ENCODE data around the gene BCAS4.

The BCAS4 gene

DNA sequence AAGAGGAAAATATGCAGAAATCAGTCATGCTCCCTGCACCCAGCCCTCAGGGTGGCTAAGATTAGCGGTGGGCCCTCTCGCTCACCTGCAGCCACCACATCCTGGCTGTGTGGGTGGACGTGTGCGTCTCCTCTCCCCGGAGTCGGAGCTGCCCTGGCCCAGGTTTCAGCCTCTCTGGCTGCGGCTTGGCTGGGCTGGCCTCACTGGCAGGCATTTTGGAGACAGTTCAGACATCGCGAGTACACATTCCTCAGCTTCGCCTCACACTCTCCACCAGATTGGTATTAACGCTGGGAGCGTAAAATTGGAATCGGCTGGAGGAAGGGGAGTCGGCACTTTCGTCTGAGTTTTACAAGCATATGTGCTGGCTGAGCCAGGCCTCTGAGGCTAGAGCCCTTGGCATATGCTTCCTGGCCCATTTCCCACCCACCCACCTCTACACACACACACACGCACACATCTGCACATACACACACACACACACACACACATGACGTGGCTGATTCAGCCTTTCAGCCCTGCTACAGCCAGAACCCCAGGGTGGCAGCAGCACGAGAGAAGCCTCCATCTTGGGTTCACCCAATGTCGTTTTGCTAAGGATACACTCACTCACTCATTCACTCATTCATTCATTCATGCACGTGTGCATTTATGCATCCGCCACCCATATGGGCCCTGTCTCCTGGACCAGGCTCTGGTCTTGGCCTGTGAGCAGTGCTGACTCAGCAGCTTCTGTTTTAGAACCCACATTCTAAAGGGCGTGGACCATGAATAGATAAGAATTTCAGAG, 42.9 kb downstream of the BCAS4 start:
- DNase-seq (ENCODE audit: low spot score): peak; percentile 60
- in situ Hi-C loops (cut with MboI; ENCODE audit: low pct_unique_long_range_greater_than_20kb, low sequenced_read_pairs, unreplicated experiment): no loop called here
- TF ChIP-seq, protein P1, sequence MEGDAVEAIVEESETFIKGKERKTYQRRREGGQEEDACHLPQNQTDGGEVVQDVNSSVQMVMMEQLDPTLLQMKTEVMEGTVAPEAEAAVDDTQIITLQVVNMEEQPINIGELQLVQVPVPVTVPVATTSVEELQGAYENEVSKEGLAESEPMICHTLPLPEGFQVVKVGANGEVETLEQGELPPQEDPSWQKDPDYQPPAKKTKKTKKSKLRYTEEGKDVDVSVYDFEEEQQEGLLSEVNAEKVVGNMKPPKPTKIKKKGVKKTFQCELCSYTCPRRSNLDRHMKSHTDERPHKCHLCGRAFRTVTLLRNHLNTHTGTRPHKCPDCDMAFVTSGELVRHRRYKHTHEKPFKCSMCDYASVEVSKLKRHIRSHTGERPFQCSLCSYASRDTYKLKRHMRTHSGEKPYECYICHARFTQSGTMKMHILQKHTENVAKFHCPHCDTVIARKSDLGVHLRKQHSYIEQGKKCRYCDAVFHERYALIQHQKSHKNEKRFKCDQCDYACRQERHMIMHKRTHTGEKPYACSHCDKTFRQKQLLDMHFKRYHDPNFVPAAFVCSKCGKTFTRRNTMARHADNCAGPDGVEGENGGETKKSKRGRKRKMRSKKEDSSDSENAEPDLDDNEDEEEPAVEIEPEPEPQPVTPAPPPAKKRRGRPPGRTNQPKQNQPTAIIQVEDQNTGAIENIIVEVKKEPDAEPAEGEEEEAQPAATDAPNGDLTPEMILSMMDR (IDR thresholded peaks at IDR 0.05; ENCODE audit: extremely low read depth, insufficient read depth, missing control alignments): no peak

DNA sequence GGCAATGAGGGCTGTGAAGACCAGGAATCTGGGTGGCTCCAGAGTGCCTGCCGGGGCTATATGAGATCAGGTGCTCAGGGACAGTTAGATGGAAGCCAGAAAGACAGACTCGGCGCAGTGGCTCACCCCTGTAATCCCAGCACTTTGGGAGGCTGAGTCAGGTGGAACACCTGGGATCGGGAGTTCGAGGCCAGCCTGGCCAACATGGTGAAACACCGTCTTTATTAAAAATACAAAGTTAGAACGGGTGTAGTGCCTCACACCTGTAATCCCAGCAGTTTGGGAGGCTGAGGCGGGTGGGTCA, 43.4 kb downstream of the BCAS4 start:
- no peak for DNase-seq (ENCODE audit: low spot score)
- TF ChIP-seq, protein P1 (IDR thresholded peaks at IDR 0.05; ENCODE audit: extremely low read depth, insufficient read depth, missing control alignments): no peak
- in situ Hi-C loops (cut with MboI; ENCODE audit: low pct_unique_long_range_greater_than_20kb, low sequenced_read_pairs, unreplicated experiment): no loop called here

DNA sequence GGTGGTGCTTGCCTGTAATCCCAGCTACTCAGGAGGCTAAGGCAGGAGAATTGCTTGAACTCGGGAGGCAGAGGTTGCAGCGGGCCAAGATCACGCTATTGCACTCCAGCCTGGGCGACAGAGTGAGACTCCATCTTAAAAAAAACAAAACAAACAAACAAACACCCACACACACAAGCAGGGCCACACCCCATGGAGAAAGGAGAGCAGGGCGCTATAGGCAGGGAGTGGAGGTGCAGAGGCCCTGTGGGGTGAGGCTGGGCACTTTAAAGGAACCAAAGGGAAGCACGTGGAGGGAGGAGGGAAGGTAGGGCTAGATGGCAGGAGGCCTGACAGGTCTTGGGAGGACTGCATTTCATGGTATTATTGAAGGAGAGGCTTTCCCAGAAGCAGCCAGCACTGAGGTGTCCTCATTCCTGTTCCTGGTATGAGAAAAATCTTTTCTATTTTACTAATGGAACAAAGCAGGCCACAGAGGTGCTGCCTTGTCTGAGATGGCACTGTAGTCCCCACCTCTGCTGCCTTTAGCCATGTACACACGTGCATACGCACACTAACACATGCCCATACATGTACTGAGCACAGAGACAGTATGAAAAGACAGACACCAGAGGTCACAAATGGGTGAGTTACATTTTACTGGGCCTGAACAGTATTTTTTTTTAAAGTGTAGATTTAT, 44.0 kb downstream of the BCAS4 start:
- in situ Hi-C loops (cut with MboI; ENCODE audit: low pct_unique_long_range_greater_than_20kb, low sequenced_read_pairs, unreplicated experiment): no loop called here
- DNase-seq (ENCODE audit: low spot score): no peak
- TF ChIP-seq, protein P1 (IDR thresholded peaks at IDR 0.05; ENCODE audit: extremely low read depth, insufficient read depth, missing control alignments): no peak

DNA sequence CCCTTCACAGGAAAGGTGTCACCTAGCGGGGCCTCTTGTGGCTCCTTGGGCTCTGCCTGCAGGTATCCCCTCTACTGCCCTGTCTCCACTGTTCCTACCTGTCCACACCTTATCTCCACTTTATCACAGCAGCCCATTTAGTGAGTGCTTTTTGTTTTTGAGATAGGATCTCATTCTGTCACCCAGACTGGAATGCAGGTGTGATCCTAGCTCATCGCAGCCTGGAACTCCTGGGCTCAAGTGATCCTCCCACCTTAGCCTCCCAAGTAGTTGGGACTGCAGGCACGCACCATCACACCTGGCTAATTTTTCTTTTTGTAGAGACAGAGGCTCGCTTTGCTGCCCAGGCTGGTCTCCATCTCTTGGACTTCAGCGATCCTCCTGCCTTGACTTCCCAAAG, 48.0 kb downstream of the BCAS4 start:
- TF ChIP-seq, protein P1 (IDR thresholded peaks at IDR 0.05; ENCODE audit: extremely low read depth, insufficient read depth, missing control alignments): no peak
- in situ Hi-C loops (cut with MboI; ENCODE audit: low pct_unique_long_range_greater_than_20kb, low sequenced_read_pairs, unreplicated experiment): no loop called here
- DNase-seq (ENCODE audit: low spot score): no peak

DNA sequence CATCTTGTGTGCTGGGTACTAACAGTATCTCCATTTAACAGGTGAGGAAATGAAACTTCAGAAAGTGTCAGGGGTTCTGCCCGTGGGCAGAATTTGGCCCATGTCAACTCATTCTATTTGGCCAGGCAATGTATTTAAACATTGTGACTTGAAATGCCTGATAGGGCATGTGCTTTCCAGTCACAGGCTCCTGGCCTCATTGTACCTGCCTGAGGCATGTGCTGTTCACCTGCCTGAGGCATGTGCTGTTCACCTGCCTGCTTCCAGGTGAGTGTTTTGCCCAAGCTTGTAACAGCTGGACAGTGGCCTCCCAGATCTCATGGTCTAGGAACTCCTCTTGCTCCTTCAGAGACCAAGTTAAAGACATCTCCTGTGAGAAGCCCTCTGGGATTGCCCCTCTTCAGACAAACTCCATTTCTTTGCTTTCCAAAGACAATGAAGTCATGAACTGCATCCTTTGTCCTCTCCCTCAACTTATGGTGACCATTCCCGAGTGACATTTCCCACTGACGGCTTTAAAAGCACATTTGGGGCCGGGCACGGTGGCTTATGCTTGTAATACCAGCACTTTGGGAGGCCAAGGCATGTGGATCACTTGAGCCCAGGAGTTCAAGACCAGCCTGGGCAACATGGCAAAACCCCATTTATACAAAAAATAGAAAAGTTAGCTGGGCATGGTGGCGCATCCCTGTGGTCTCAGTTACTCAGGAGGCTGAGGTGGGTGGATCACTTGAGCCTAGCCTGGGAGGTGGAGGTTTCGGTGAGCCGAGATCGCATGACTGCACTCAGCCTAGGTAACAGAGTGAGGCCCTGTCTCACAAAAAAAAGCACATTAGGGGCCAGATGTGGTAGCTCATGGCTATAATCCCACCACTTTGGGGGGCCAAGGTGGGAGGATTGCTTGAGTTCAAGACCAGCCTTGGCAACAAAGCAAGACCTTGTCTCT, 48.7 kb downstream of the BCAS4 start:
- DNase-seq (ENCODE audit: low spot score): no peak

More for the DNA sequence above, 48.7 kb downstream of the BCAS4 start:
- TF ChIP-seq, protein P1 (IDR thresholded peaks at IDR 0.05; ENCODE audit: extremely low read depth, insufficient read depth, missing control alignments): no peak
- in situ Hi-C loops (cut with MboI; ENCODE audit: low pct_unique_long_range_greater_than_20kb, low sequenced_read_pairs, unreplicated experiment): no loop called here
